Measurements from ENCODE around the gene SRSF7.

- TF ChIP-seq EZH2phosphoT487 (IDR thresholded peaks at IDR 0.05; ENCODE audit: borderline replicate concordance, low read length) (no peak), CTCF (IDR thresholded peaks at IDR 0.05; ENCODE audit: low read depth, low read length, poor library complexity, severe bottlenecking) (no peak)
These were observed 19.4 kb downstream of the SRSF7 start for GRCh38 chr2:38731684-38732221.

Measured in DOHH2 (cell line).